Measurements from ENCODE around the gene PHACTR2.
"Not testable (repeated sequence)": the region's sequence is repeated elsewhere in the genome, so short reads cannot be mapped to it uniquely, and the experiment has no call there.

Gene PHACTR2

GRCh38 chr6:143677891-143678791 lies at the start of gene PHACTR2:
PHACTR2 (plus strand) TSS chr6:143677965; CDS start chr6:143678164, 199 bp downstream.
- DNase-seq, result peak; percentile 47

DNA sequence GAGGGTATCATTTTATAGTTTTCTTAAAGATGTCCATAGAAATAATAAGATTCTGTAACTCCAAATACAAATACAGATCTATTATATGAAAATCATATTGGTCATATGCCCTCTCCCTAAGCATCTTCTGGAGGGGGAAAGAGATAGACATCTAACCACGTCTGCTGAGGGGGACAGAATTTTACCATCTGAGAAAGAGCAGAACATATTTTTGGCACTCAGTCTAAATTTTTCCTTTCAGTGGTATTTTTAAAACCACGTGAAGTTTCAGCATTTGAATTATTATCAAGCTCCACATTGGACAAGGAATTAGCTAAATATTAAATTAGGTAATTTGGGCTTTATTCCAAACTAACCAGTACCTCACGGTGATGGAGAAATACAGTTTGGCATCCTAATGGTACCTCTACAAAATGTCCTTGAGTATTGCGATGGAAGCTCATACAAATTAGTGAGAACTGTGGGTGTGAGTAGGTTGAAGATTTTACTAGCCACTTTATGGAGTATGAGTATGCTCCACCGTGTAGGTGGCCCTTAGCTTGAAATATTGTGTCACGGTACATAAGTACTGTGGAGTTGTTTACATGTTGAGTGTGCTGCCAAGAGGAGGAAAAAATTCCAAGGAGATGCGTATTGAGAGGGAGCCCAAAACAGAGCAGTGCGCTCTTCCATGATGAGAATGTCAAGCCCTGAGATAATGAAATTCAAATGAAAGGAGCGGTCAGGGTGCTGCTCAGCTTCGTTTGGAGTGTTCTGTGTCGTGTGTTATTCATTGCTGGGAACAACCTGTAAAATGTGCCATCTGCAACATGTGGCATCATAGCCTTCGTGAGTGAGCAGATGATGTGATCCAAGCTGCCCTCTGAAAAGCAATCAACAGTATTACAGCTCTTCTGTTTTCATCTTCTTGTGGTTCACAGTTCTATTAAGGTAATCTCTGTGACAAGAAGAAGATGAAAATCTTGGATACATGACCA lies 48.4 kb upstream of the PHACTR2 start:
- no peak for DNase-seq

DNA sequence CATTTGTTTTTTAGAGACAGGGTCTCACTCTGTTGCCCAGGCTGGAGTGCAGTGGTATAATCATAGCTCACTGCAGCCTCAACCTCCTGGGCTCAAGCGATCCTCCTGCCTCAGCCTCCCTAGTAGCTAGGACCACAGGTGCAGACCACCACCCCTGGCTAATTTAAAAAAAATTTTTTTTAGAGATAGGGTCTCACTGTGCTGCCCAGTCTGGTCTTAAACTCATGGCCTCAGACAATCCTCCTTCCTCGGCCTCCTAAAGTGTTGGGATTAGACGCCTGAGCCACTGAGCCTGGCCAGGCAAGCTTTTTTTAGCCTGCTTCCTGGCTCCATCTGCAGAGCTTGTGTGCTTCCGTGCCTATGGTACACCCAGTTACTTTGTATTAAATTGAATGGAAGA lies 46.6 kb upstream of the PHACTR2 start:
- DNase-seq, result not testable (repeated sequence)

DNA sequence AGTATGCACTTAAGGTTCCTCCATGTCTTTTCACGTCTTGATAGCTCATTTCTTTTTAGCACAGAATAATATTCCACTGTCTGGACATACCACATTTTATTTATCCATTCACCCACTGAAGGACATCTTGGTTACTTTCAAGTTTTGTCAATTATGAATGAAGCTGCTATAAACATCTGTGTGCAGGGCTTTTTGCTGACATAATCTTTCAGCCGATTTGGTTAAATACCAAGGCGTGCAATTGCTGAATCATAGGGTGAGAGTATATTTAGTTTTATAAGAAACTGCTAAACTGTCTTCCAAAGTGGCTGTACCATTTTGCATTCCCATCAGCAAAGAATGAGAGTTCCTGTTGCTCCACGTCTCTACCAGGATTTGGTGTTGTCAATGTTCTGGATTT lies 44.9 kb upstream of the PHACTR2 start:
- DNase-seq, result no peak

GRCh38 chr6:143634486-143634885 lies 43.3 kb upstream of the PHACTR2 start:
- DNase-seq, result no peak

DNA sequence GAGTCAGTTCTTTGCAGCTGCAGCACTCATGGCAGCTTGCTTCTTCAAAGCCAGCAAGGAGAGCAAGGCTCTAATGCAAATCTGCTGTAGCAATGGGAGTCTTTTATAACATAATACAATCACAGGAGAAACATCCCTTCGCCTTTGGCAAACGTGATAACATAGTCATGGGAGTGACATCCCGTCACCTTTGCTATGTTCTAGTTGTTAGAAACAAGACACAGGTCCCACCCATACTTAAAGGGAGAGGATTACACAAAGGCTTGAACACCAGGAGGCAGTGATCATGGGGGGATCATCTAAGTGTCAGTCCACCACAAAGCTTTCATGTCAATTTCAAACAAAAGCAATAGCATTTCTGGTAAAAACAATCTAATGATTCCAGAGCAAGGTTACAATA lies 40.1 kb upstream of the PHACTR2 start:
- no peak for DNase-seq

DNA sequence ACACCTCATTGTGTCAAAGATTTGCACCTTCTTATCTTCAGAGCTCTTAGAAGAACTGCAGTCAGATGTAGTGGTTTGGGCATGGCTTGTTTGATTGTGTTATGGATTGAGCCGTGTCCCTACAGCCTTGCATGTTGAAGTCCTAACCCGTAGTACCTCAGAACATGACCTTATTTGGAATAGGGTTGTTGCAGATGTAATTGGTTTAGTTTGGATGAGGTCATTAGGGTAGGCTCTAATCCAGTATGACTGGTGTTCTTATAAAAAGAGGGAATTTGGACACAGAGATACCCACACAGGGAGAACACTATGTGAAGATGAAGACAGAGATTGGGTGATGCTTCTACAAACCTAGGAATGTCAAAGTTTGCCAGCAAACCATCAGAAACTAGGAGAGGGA lies 35.4 kb upstream of the PHACTR2 start:
- no peak for DNase-seq

GRCh38 chr6:143647191-143647590 lies 30.6 kb upstream of the PHACTR2 start:
- peak; percentile 13 for DNase-seq

- no peak for DNase-seq
Measured at GRCh38 chr6:143647732-143648131, 30.0 kb upstream of the PHACTR2 start.

DNA sequence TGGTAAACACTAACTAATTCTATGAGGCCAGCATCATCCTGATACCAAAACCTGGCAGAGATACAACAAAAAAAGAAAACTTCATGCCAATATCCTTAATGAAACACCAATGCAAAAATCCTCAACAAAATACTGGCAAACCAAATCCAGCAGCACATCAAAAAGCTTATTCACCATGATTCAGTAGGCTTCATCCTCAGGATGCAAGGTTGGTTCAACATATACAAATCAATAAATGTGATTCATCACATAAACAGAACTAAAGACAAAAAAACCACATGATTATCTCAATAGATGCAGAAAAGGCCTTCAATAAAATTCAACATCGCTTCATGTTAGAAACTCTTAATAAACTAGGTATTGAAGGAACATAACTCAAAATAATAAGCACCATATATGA lies 28.4 kb upstream of the PHACTR2 start:
- not testable (repeated sequence) for DNase-seq

DNA sequence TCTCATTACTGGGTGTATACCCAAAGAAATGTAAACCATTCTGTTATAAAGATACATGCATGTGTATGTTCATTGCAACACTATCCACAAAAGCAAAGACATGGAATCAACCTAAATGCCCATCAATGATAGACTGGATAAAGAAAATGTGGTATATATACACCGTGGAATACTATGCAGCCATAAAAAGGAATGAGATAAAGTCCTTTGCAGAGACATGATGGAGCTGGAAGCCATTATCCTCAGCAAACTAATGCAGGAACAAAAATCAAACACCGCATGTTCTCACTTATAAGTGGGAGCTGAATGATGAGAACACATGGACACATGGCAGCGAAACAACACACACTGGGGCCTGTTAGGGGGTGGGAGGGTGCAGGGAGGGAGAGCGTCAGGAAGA lies 26.4 kb upstream of the PHACTR2 start:
- DNase-seq, result not testable (repeated sequence)

- DNase-seq, result no peak
Measured at GRCh38 chr6:143652841-143653331, 24.9 kb upstream of the PHACTR2 start.

DNA sequence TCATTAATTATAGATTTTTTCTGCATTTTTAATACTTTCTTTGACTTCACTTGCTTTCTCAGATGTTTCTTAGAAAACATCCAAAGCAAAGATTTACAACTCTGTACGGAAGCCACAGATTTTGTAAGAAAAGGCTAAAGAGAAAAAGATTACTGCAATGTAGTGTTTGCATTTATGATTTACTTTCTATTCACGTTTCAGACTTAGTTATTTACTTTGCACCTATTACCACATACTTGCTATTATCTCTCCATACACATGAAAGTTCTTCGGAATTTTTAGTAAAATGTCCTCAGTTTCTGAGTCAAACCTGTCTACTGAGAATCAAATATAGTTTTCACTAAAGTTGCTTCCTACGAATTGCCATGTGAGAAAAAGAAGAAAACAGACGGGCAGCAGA lies 22.2 kb upstream of the PHACTR2 start:
- DNase-seq, result no peak

DNA sequence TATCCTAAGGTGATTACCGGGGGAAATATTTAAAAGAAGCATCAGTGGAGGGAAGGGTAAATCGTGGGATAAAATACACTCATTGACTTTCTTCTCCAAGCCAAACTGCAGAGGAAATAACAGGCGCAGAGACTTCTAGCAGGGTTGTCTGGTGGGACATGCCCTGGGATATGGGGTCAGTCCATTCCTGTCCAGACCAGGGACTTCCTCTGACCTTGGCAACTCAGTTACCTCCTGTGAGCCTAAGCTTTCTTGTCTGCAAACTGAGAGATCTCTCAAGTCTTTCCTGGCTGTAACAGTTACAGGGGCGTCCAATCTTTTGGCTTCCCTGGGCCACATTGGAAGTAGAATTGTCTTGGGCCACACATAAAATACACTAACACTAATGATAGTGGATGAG lies 21.7 kb upstream of the PHACTR2 start:
- DNase-seq, result no peak

GRCh38 chr6:143657809-143658208 lies 20.0 kb upstream of the PHACTR2 start:
- no peak for DNase-seq

- not testable (repeated sequence) for DNase-seq
Measured at GRCh38 chr6:143660170-143660569, 17.6 kb upstream of the PHACTR2 start.

DNA sequence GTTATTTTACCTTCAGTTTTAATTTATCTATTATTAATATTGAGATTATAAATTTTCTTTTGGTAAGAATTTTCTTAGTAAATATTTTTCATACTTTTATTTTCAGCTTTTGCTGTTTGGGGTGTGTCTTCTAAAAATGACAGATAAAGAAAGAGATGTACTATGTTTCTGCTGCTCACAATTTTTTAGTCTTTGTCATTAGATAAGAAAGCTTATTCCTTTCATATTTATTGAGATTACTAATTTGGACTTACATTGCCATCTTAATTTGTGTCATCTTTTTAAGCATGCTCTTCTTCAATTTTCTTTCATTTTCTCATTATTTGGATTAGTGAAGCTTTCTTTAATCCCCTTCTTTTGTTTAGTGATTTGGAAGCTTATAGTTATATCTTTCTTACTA lies 13.6 kb upstream of the PHACTR2 start:
- DNase-seq, result no peak

GRCh38 chr6:143666007-143666406 lies 11.8 kb upstream of the PHACTR2 start:
- not testable (repeated sequence) for DNase-seq

GRCh38 chr6:143669483-143669882 lies 8.3 kb upstream of the PHACTR2 start:
- not testable (repeated sequence) for DNase-seq

DNA sequence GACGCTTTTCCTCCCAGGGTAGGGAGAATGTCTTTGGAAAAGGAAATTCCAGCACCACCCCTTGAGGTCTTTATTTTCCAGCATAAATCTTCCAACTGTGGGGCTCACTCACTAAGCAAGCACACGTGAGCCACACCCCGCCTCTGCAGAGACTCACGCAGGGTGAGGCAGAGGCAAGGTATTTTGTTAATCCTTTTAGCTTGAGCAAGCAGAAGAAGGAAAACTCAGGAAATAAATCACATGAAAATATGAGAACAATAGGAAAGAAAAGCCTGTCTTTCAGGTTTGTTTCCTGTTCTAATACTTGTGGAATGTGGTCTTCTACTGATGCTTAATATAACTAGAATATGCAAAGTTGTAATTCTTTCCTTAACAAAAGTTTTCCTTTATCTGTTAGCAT lies 4.1 kb upstream of the PHACTR2 start:
- no peak for DNase-seq

DNA sequence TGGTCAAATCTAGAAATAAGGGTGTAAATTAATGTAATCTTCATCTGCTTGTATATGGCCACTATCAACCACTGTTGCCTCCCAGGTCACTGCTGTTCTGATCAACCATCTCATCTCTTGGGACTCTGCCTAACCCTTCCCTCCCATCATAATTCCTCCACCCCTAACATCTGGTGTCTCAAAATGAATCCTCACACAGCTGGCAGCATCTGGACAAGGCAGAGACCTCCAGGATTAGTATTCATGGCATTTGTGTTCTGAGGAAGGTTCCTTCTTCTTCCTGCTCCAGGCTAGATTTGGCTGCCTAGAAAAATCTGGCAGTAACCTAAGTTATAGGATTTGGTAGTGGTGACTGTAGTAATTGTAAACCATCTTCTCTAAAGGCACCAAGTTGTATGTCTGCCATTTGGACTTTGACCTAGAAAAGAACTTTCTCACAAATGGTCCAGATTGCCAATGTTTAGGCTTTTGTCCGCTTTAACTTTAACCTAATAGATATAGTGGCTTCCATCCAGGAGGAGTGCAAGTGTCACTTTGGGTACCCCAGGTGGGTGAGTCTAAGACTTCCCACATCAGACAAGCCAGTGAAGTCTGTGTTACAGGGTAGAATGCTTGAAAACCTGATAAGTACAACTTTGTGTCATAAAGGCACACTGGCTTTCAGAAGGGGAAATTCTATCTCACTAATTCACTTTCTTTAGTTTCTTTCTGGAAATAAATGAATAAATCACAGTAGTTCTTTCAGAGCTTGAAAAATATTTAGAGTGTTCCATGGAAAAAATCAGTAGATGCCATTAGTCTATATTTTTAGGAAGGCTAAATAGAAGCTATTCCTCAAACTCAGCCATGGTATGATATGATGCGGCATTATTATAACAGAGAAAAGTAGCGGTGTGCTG lies 3.0 kb upstream of the PHACTR2 start:
- no peak for DNase-seq

GRCh38 chr6:143675382-143675900 lies 2.3 kb upstream of the PHACTR2 start:
- DNase-seq, result no peak

Data from activated CD4-positive, alpha-beta T cell treated with anti-CD3 and anti-CD28 coated beads, Interleukin-2, Interleukin-6, amounts not matched to agents 100 ng/mL and 50 ng/mL, durations not matched to agents 16 hours and 8 hours (primary cell).